ENCODE data around the gene ADM. TPM values are rescaled to one million over a fixed set of nuclear protein-coding genes. Genes with fewer than 3 reads are reported as not detected.

ADM gene
- total and polyA plus RNA-seq, 4 donors = 9.7 to 33.1 (median 22.7) TPM

- DNase-seq (ENCODE audit: low spot score) = no peak
- H3K27ac ChIP-seq (ENCODE audit: low read depth in 1 of 2, low read length in 2 of 2) = peak overlapping the region; percentile 32 to 48
- WGBS = 68% methylated on average over 1 of the region's 1 CpG
- no peak for TF ChIP-seq HNF4A (conservative IDR thresholded peaks at IDR 0.05)
- H3K4me3 ChIP-seq (ENCODE audit: low read depth in 1 of 3, low read length in 3 of 3) = no peak overlapping the region
- no peaks in the 10 kb centered on the region for H3K9me3 ChIP-seq (ENCODE audit: control insufficient read depth in 4 of 4, low read length in 3 of 4)
- no peaks in the 10 kb centered on the region for H3K27me3 ChIP-seq (ENCODE audit: control insufficient read depth in 4 of 4, insufficient read depth in 4 of 4, low read length in 3 of 4)
- peaks cover 19 to 53% (median 41%) of the 10 kb centered on the region in 4 donors for H3K4me1 ChIP-seq (ENCODE audit: control insufficient read depth in 4 of 4, insufficient read depth in 4 of 4, low read length in 3 of 4)
- no peak overlapping the region for H3K9ac ChIP-seq (ENCODE audit: low read depth in 1 of 2, low read length in 2 of 2)
- H3K36me3 ChIP-seq (ENCODE audit: control insufficient read depth in 4 of 4, insufficient read depth in 3 of 4, low read depth in 1 of 4, low read length in 3 of 4) = no peaks in the 10 kb centered on the region
These were observed 18.9 kb downstream of the ADM start for GRCh38 chr11:10323793-10324170.

GRCh38 chr11:10324474-10324873 lies 19.6 kb downstream of the ADM start:
- Histone ChIP-seq H3K36me3 (ENCODE audit: control insufficient read depth in 4 of 4, insufficient read depth in 3 of 4, low read depth in 1 of 4, low read length in 3 of 4) (no peaks in the 10 kb centered on the region), H3K4me3 (ENCODE audit: low read depth in 1 of 3, low read length in 3 of 3) (no peak overlapping the region), H3K27me3 (ENCODE audit: control insufficient read depth in 4 of 4, insufficient read depth in 4 of 4, low read length in 3 of 4) (no peaks in the 10 kb centered on the region), H3K9ac (ENCODE audit: low read depth in 1 of 2, low read length in 2 of 2) (no peak overlapping the region), H3K4me1 (ENCODE audit: control insufficient read depth in 4 of 4, insufficient read depth in 4 of 4, low read length in 3 of 4) (peaks cover 19 to 53% (median 41%) of the 10 kb centered on the region in 4 donors), H3K27ac (ENCODE audit: low read depth in 1 of 2, low read length in 2 of 2) (no peak overlapping the region), H3K9me3 (ENCODE audit: control insufficient read depth in 4 of 4, low read length in 3 of 4) (no peaks in the 10 kb centered on the region)
- WGBS = 66% methylated on average over 3 of the region's 3 CpGs
- TF ChIP-seq TAF1 (conservative IDR thresholded peaks at IDR 0.05) (no peak), FOXA1 (IDR thresholded peaks at IDR 0.05) (no peak), SP1 (IDR thresholded peaks at IDR 0.05) (no peak), JUND (IDR thresholded peaks at IDR 0.05) (no peak), HNF4G (IDR thresholded peaks at IDR 0.05) (no peak), MAX (IDR thresholded peaks at IDR 0.05) (no peak), FOXA2 (IDR thresholded peaks at IDR 0.05) (no peak), EGR1 (IDR thresholded peaks at IDR 0.05; ENCODE audit: low read depth in 2 of 2) (no peak), GABPA (IDR thresholded peaks at IDR 0.05 in 1 of 2, conservative IDR thresholded peaks at IDR 0.05 in 1 of 2) (no peak), RAD21 (IDR thresholded peaks at IDR 0.05) (no peak), CTCF (IDR thresholded peaks at IDR 0.05; ENCODE audit: low read depth, low read length, missing input control) (no peak), ATF3 (IDR thresholded peaks at IDR 0.05) (no peak), REST (IDR thresholded peaks at IDR 0.05) (no peak), RXRA (IDR thresholded peaks at IDR 0.05) (no peak), NR2F2 (IDR thresholded peaks at IDR 0.05) (no peak), ZBTB33 (IDR thresholded peaks at IDR 0.05) (no peak), HNF4A (conservative IDR thresholded peaks at IDR 0.05) (no peak), YY1 (IDR thresholded peaks at IDR 0.05) (no peak)
- DNase-seq (ENCODE audit: low spot score) = no peak

Data from liver (tissue), 9 donors.